ENCODE measurements around the gene PDE4D. TPM values are rescaled to one million over a fixed set of nuclear protein-coding genes. Genes with fewer than 3 reads are reported as not detected.

Gene PDE4D
- total RNA-seq, 1 donor from 2014 or later = 7.6 TPM

- Mint-ChIP-seq H3K27ac (no peak overlapping the region), H3K9me3 (ENCODE audit: low read depth) (peaks cover 6% of the 10 kb centered on the region), H3K36me3 (ENCODE audit: insufficient read depth) (no peaks in the 10 kb centered on the region), H3K27me3 (no peaks in the 10 kb centered on the region), H3K4me3 (ENCODE audit: low read depth) (no peak overlapping the region), H3K4me1 (ENCODE audit: low read depth) (peaks cover 14% of the 10 kb centered on the region)
- no peak for TF ChIP-seq CTCF (IDR thresholded peaks at IDR 0.05; ENCODE audit: unreplicated experiment)
- DNase-seq (ENCODE audit: low spot score, unreplicated experiment) = no peak
These were observed 286.3 kb downstream of the PDE4D start for GRCh38 chr5:59607138-59607765.

- H3K4me1 Mint-ChIP-seq (ENCODE audit: low read depth) = peaks cover 18% of the 10 kb centered on the region
- DNase-seq (ENCODE audit: low spot score, unreplicated experiment) = no peak
- no peaks in the 10 kb centered on the region for H3K36me3 Mint-ChIP-seq (ENCODE audit: insufficient read depth)
- no peak overlapping the region for H3K4me3 Mint-ChIP-seq (ENCODE audit: low read depth)
- H3K9me3 Mint-ChIP-seq (ENCODE audit: low read depth) = peaks cover 6% of the 10 kb centered on the region
- TF ChIP-seq CTCF (IDR thresholded peaks at IDR 0.05; ENCODE audit: unreplicated experiment) = no peak
- H3K27me3 Mint-ChIP-seq = no peaks in the 10 kb centered on the region
- no peak overlapping the region for H3K27ac Mint-ChIP-seq
These were observed 287.6 kb downstream of the PDE4D start for GRCh38 chr5:59605915-59606314.

GRCh38 chr5:59604111-59604510, 289.4 kb downstream of the PDE4D start:
- Mint-ChIP-seq H3K27ac (no peak overlapping the region), H3K4me3 (ENCODE audit: low read depth) (no peak overlapping the region), H3K27me3 (no peaks in the 10 kb centered on the region), H3K36me3 (ENCODE audit: insufficient read depth) (no peaks in the 10 kb centered on the region), H3K4me1 (ENCODE audit: low read depth) (peaks cover 18% of the 10 kb centered on the region), H3K9me3 (ENCODE audit: low read depth) (peaks cover 6% of the 10 kb centered on the region)
- no peak for DNase-seq (ENCODE audit: low spot score, unreplicated experiment)
- TF ChIP-seq CTCF (IDR thresholded peaks at IDR 0.05; ENCODE audit: unreplicated experiment) = no peak

- DNase-seq (ENCODE audit: low spot score, unreplicated experiment) = no peak
- TF ChIP-seq CTCF (IDR thresholded peaks at IDR 0.05; ENCODE audit: unreplicated experiment) = no peak
- no peak overlapping the region for H3K27ac Mint-ChIP-seq
- peaks cover 6% of the 10 kb centered on the region for H3K9me3 Mint-ChIP-seq (ENCODE audit: low read depth)
- no peaks in the 10 kb centered on the region for H3K36me3 Mint-ChIP-seq (ENCODE audit: insufficient read depth)
- peaks cover 4% of the 10 kb centered on the region for H3K4me1 Mint-ChIP-seq (ENCODE audit: low read depth)
- H3K4me3 Mint-ChIP-seq (ENCODE audit: low read depth) = no peak overlapping the region
- H3K27me3 Mint-ChIP-seq = no peaks in the 10 kb centered on the region
These were observed 292.5 kb downstream of the PDE4D start for GRCh38 chr5:59600998-59601397.

- Mint-ChIP-seq H3K36me3 (ENCODE audit: insufficient read depth) (no peaks in the 10 kb centered on the region), H3K4me1 (ENCODE audit: low read depth) (peaks cover 4% of the 10 kb centered on the region), H3K9me3 (ENCODE audit: low read depth) (peaks cover 6% of the 10 kb centered on the region), H3K27ac (no peak overlapping the region), H3K27me3 (no peaks in the 10 kb centered on the region), H3K4me3 (ENCODE audit: low read depth) (no peak overlapping the region)
- no peak for DNase-seq (ENCODE audit: low spot score, unreplicated experiment)
- TF ChIP-seq CTCF (IDR thresholded peaks at IDR 0.05; ENCODE audit: unreplicated experiment) = no peak
These were observed 293.4 kb downstream of the PDE4D start for GRCh38 chr5:59600153-59600552.

Measured in progenitor cell of endocrine pancreas (in vitro differentiated cells).